OCI-LY1 (cell line): ENCODE results near the gene KCNMA1.

Experiments
- H2AFZ ChIP-seq: fragments of 200-600 bp; sonication (generic), shearing (Covaris generic); 2 replicates; pipeline ENCODE4 v1.6.0; 2014; ENCODE audit warnings: antibody characterized with exemption, mild to moderate bottlenecking, low read length
- H3F3A ChIP-seq: fragments of 200-600 bp; sonication (generic), shearing (Covaris generic); 2 replicates; pipeline ENCODE4 v1.6.0; 2014; ENCODE audit warnings: mild to moderate bottlenecking, antibody characterized with exemption, low read length, moderate library complexity; ENCODE audit not compliant: insufficient read depth
- H3K27ac ChIP-seq: fragments of 200-600 bp; sonication (generic); 2 replicates; pipeline ENCODE4 v1.5.1; 2014; ENCODE audit warnings: low read length, mixed run types, mild to moderate bottlenecking, low read depth; ENCODE audit not compliant: poor library complexity, severe bottlenecking
- H3K27me3 ChIP-seq: fragments of 200-600 bp; sonication (generic); 2 replicates; pipeline ENCODE4 v1.6.0; 2014; ENCODE audit warnings: antibody characterized with exemption, mild to moderate bottlenecking, low read length, moderate library complexity; ENCODE audit not compliant: insufficient read depth
- H3K36me3 ChIP-seq: fragments of 200-600 bp; sonication (generic); 2 replicates; pipeline ENCODE4 v1.6.1; 2014; ENCODE audit warnings: mild to moderate bottlenecking, antibody characterized with exemption, low read length, moderate library complexity, mixed read lengths; ENCODE audit not compliant: insufficient read depth
- H3K4me1 ChIP-seq: fragments of 200-600 bp; sonication (generic); 2 replicates; pipeline ENCODE4 v1.5.1; 2014; ENCODE audit warnings: mild to moderate bottlenecking, low read length, moderate library complexity; ENCODE audit not compliant: insufficient read depth, severe bottlenecking
- H3K4me2 ChIP-seq: fragments of 200-600 bp; sonication (generic), shearing (Covaris generic); 2 replicates; pipeline ENCODE4 v1.6.1; 2014; ENCODE audit warnings: low read length
- H3K4me3 ChIP-seq: fragments of 200-600 bp; sonication (generic); 2 replicates; pipeline ENCODE4 v1.5.1; 2014; ENCODE audit warnings: low read length, low read depth, mild to moderate bottlenecking, mixed read lengths; ENCODE audit not compliant: poor library complexity, severe bottlenecking
- H3K79me2 ChIP-seq: fragments of 200-600 bp; shearing (Covaris generic); 2 replicates; pipeline ENCODE4 v1.6.1; 2016; ENCODE audit warnings: mixed run types, low read length, mixed read lengths; ENCODE audit not compliant: insufficient read depth
- H3K9ac ChIP-seq: fragments of 200-600 bp; sonication (generic), shearing (Covaris generic); 2 replicates; pipeline ENCODE4 v1.6.1; 2014; ENCODE audit warnings: mild to moderate bottlenecking, low read length, mixed read lengths
- H3K9me2 ChIP-seq: fragments of 200-600 bp; sonication (generic), shearing (Covaris generic); 2 replicates; pipeline ENCODE4 v1.6.1; 2014; ENCODE audit warnings: low read depth, mild to moderate bottlenecking, low read length, mixed read lengths
- H3K9me3 ChIP-seq: fragments of 200-600 bp; shearing (Covaris generic); 2 replicates; pipeline ENCODE4 v1.6.1; 2014; ENCODE audit warnings: low read length, mixed read lengths
- H4K20me1 ChIP-seq: fragments of 200-600 bp; sonication (generic), shearing (Covaris generic); 2 replicates; pipeline ENCODE4 v1.6.0; 2016; ENCODE audit warnings: mild to moderate bottlenecking, low read length; ENCODE audit not compliant: insufficient read depth
- CTCF ChIP-seq: fragments of 200-600 bp; sonication (generic), shearing (Covaris generic); IDR thresholded peaks from 2 replicates; pipeline ENCODE4 v1.5.1; 2017; ENCODE audit warnings: mild to moderate bottlenecking, antibody characterized with exemption, low read length, moderate library complexity, mixed read lengths
- EZH2 ChIP-seq: fragments of 200-600 bp; sonication (generic), shearing (Covaris generic); IDR thresholded peaks from 2 replicates; pipeline ENCODE4 v1.8.0; 2017; ENCODE audit warnings: borderline replicate concordance, mixed run types, mild to moderate bottlenecking, antibody characterized with exemption, low read length, moderate library complexity, mixed read lengths

Gene KCNMA1

GRCh38 chr10:77605466-77605865 is 32.1 kb downstream of the KCNMA1 start:
- Histone ChIP-seq H3K4me2 (no peak overlapping the region), H3K79me2 (no peaks in the 10 kb centered on the region), H3K27ac (no peak overlapping the region), H3K27me3 (no peaks in the 10 kb centered on the region), H3K9me2 (no peaks in the 10 kb centered on the region), H3K9ac (no peak overlapping the region), H4K20me1 (no peaks in the 10 kb centered on the region), H3K36me3 (no peaks in the 10 kb centered on the region), H3F3A (no peaks in the 10 kb centered on the region), H2AFZ (no peak overlapping the region), H3K4me3 (no peak overlapping the region), H3K9me3 (no peaks in the 10 kb centered on the region), H3K4me1 (no peaks in the 10 kb centered on the region)
- TF ChIP-seq CTCF (no peak), EZH2 (no peak)

GRCh38 chr10:77604941-77605351 is 32.7 kb downstream of the KCNMA1 start:
- Histone ChIP-seq H3K27me3 (no peaks in the 10 kb centered on the region), H2AFZ (no peak overlapping the region), H3K9me3 (no peaks in the 10 kb centered on the region), H4K20me1 (no peaks in the 10 kb centered on the region), H3K9ac (no peak overlapping the region), H3K9me2 (no peaks in the 10 kb centered on the region), H3K4me3 (no peak overlapping the region), H3K4me2 (no peak overlapping the region), H3F3A (no peaks in the 10 kb centered on the region), H3K36me3 (no peaks in the 10 kb centered on the region), H3K4me1 (no peaks in the 10 kb centered on the region), H3K27ac (no peak overlapping the region), H3K79me2 (no peaks in the 10 kb centered on the region)
- TF ChIP-seq CTCF (no peak), EZH2 (no peak)

- no peak overlapping the region for H3K4me2 ChIP-seq
- no peaks in the 10 kb centered on the region for H3K27me3 ChIP-seq
- no peak overlapping the region for H3K27ac ChIP-seq
- H3K9ac ChIP-seq: no peak overlapping the region
- H3K4me1 ChIP-seq: no peaks in the 10 kb centered on the region
- H2AFZ ChIP-seq: no peak overlapping the region
- H3K9me3 ChIP-seq: no peaks in the 10 kb centered on the region
- H3K79me2 ChIP-seq: no peaks in the 10 kb centered on the region
- TF ChIP-seq CTCF: no peak
- no peak for TF ChIP-seq EZH2
- H3K36me3 ChIP-seq: no peaks in the 10 kb centered on the region
- no peaks in the 10 kb centered on the region for H4K20me1 ChIP-seq
- H3F3A ChIP-seq: no peaks in the 10 kb centered on the region
- H3K4me3 ChIP-seq: no peak overlapping the region
- H3K9me2 ChIP-seq: no peaks in the 10 kb centered on the region
Measured at GRCh38 chr10:77604063-77604462, 33.5 kb downstream of the KCNMA1 start.
